HG02885 (cell line): ENCODE results near the gene CSNK1D.
"Not testable (repeated sequence)": the region's sequence is repeated elsewhere in the genome, so short reads cannot be mapped to it uniquely, and the experiment has no call there.

Experiments used
- ATAC-seq: cut with Tn5 transposase; IDR thresholded peaks from one replicate; pipeline ENCODE4 v1.9.1; 2021; ENCODE audit warnings: mild to moderate bottlenecking; ENCODE audit not compliant: unreplicated experiment, poor library complexity

CSNK1D gene

GRCh38 chr17:82217530-82218204 lies 55.8 kb downstream of the CSNK1D start:
- ATAC-seq = no peak

- ATAC-seq = no peak
These were observed 56.4 kb downstream of the CSNK1D start for GRCh38 chr17:82217120-82217529.

- ATAC-seq = no peak
These were observed 57.0 kb downstream of the CSNK1D start for GRCh38 chr17:82216301-82217119.

- no peak for ATAC-seq
These were observed 57.6 kb downstream of the CSNK1D start for GRCh38 chr17:82215972-82216300.

- ATAC-seq = no peak
These were observed 58.2 kb downstream of the CSNK1D start for GRCh38 chr17:82215095-82215971.

- no peak for ATAC-seq
These were observed 59.4 kb downstream of the CSNK1D start for GRCh38 chr17:82214012-82214628.

GRCh38 chr17:82213251-82214011 lies 60.1 kb downstream of the CSNK1D start:
- ATAC-seq = peak; percentile 29

- ATAC-seq = peak; percentile 73
These were observed 60.9 kb downstream of the CSNK1D start, which contains the start of gene CCDC57 for GRCh38 chr17:82212331-82213250. CCDC57 (minus strand) TSS chr17:82212842; CDS start chr17:82201944, 10,898 bp downstream.

- not testable (repeated sequence) for ATAC-seq
These were observed 62.8 kb downstream of the CSNK1D start for GRCh38 chr17:82210655-82211054.

- peak; percentile 63 for ATAC-seq
These were observed 67.6 kb downstream of the CSNK1D start for GRCh38 chr17:82205720-82206508.

- ATAC-seq = no peak
These were observed 68.4 kb downstream of the CSNK1D start for GRCh38 chr17:82204831-82205719.

- ATAC-seq = no peak
These were observed 69.6 kb downstream of the CSNK1D start for GRCh38 chr17:82203920-82204319.

- ATAC-seq = no peak
These were observed 70.5 kb downstream of the CSNK1D start for GRCh38 chr17:82202981-82203380.

GRCh38 chr17:82201498-82201910 lies 72.0 kb downstream of the CSNK1D start:
- ATAC-seq = no peak

- ATAC-seq = no peak
These were observed 72.6 kb downstream of the CSNK1D start for GRCh38 chr17:82200743-82201497.

GRCh38 chr17:82200135-82200534 lies 73.4 kb downstream of the CSNK1D start:
- ATAC-seq = no peak
